Measurements from ENCODE around the gene KRT13. TPM values are rescaled to one million over a fixed set of nuclear protein-coding genes. Genes with fewer than 3 reads are reported as not detected.

The KRT13 gene
- total and polyA plus RNA-seq, 9 of the 15 experiments (the other 6 are each of a cell fraction or from before 2014, with no cell fraction given): 0.11 to 1.1 (median 0.24) TPM; not detected in 3

- peak; percentile 34; the same call in 1 of the 2 replicates for TF ChIP-seq SPI1 (IDR thresholded peaks at IDR 0.05; ENCODE audit: borderline replicate concordance, low read depth, low read length)
- no peak for TF ChIP-seq RBM25 (IDR thresholded peaks at IDR 0.05; ENCODE audit: low read depth, low read length, severe bottlenecking)
- TF ChIP-seq ZNF740 (CRISPR knock-in tag; IDR thresholded peaks at IDR 0.05): no peak
- TF ChIP-seq ZNF740 (tag; IDR thresholded peaks at IDR 0.05): peak in 1 of 2 experiments; percentile 63; a peak in 1 of 4 replicates
These were observed 24.1 kb upstream of the KRT13 start (continued) for GRCh38 chr17:41529491-41529915.

- intact Hi-C loops (cut with micrococcal nuclease): no loop called here
- ChIA-PET CTCF (ENCODE audit: low intra/inter-chr PET ratio) (interaction anchor here (0.6 kb wide), 1 partner anchor 174 kb away, joined by 3 read pairs; no protein-coding TSS in a partner anchor), POLR2A (interaction anchor here (0.7 to 4.3 kb wide), 7 partner anchors 8 to 711 kb away, joined by 3 to 23 read pairs (median 7); partner anchors contain the start of genes EIF1 and KRT15)
- ATAC-seq (no peak), DNase-seq (ENCODE audit: extremely low read depth in 1 of 4, low spot score in 3 of 4) (no peak), FAIRE-seq (no peak)
- Histone ChIP-seq H3K27me3 (ENCODE audit: control insufficient read depth in 2 of 2, insufficient read depth in 2 of 2, low read length in 2 of 2) (no peaks in the 10 kb centered on the region), H3K9ac (ENCODE audit: insufficient read depth in 1 of 2, low read depth in 2 of 2, low read length in 2 of 2) (peak overlapping the region; percentile 62 to 86), H3K9me1 (ENCODE audit: control insufficient read depth, insufficient read depth, low read length) (no peaks in the 10 kb centered on the region), H3K79me2 (ENCODE audit: control insufficient read depth, insufficient read depth, low read length) (peaks cover 32% of the 10 kb centered on the region), H3K4me1 (replicated peaks in 1 of 2; ENCODE audit: control insufficient read depth in 2 of 2, insufficient read depth in 2 of 2, low read length in 2 of 2) (peaks cover 45 to 70% of the 10 kb centered on the region in 2 experiments), H2AFZ (ENCODE audit: low read depth, low read length) (peak overlapping the region; percentile 80; the same call in 1 of the 2 replicates), H3K9me3 (replicated peaks; ENCODE audit: control insufficient read depth, insufficient read depth, low read depth, low read length) (no peaks in the 10 kb centered on the region), H3K4me2 (ENCODE audit: insufficient read depth, low read length) (peak overlapping the region; percentile 87), H4K20me1 (replicated peaks; ENCODE audit: control insufficient read depth, insufficient read depth, low read length) (no peaks in the 10 kb centered on the region; the same call in 1 of the 2 replicates), H3K36me3 (ENCODE audit: control insufficient read depth, insufficient read depth, low read length) (peaks cover 20% of the 10 kb centered on the region; the same call in 1 of the 3 replicates), H3K4me3 (no peak overlapping the region), H3K27ac (ENCODE audit: extremely low read depth, low read depth, low read length) (peak overlapping the region; percentile 94)
- in situ Hi-C loops (cut with MboI): no loop called here
- BruUV-seq (replicated peaks): no TSS peak
- 42% methylated on average over 9 of the region's 10 CpGs for WGBS (ENCODE audit: insufficient coverage, low coverage, missing lambda C conversion rate)
- TF ChIP-seq SMARCA5 (IDR thresholded peaks at IDR 0.05): 0 out of 2 replicates have a peak, but pooled peaks have one; percentile 0
- no peak for TF ChIP-seq REST (IDR thresholded peaks at IDR 0.05; ENCODE audit: borderline replicate concordance)
- TF ChIP-seq REST (CRISPR knock-in tag; IDR thresholded peaks at IDR 0.05; ENCODE audit: low read depth): no peak
- TF ChIP-seq ZBTB33 (CRISPR knock-in tag; IDR thresholded peaks at IDR 0.05): no peak
- TF ChIP-seq ZNF133 (CRISPR knock-in tag; IDR thresholded peaks at IDR 0.05): no peak
- TF ChIP-seq MBD2 (IDR thresholded peaks at IDR 0.05; ENCODE audit: borderline replicate concordance, low read depth): 0 out of 2 replicates have a peak, but pooled peaks have one; percentile 1
These were observed 23.5 kb upstream of the KRT13 start for GRCh38 chr17:41528959-41529353.
